ENCODE measurements around the gene CLCN5.

Gene CLCN5

DNA sequence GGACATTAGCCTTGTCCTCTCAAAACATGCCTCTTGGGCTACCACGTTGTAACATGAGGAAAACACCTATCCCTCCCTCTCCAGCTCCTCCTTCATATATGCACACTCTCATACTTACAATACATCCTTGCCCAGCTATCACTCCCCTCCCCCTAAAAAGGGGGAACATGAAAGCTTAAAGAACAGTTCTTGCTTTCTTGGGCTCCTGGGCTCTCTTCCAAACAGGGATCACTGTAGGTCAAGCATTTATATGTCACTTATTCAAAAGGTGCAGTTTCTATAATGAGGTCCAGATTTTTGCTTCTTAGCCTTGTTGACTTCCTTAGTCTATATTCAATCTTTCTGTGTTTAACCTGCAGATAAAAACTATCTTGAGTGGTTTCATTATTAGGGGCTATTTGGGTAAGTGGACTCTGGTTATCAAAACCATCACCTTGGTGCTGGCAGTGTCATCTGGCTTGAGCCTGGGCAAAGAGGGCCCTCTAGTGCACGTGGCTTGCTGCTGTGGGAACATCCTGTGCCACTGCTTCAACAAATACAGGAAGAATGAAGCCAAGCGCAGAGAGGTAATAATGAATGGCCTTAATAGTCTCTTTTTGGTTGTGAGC, 159.0 kb downstream of the CLCN5 start:
- no peak for DNase-seq (ENCODE audit: low read depth in 2 of 2)

GRCh38 chrX:50082741-50083140, 160.3 kb downstream of the CLCN5 start:
- DNase-seq (ENCODE audit: low read depth in 2 of 2), result no peak

DNA sequence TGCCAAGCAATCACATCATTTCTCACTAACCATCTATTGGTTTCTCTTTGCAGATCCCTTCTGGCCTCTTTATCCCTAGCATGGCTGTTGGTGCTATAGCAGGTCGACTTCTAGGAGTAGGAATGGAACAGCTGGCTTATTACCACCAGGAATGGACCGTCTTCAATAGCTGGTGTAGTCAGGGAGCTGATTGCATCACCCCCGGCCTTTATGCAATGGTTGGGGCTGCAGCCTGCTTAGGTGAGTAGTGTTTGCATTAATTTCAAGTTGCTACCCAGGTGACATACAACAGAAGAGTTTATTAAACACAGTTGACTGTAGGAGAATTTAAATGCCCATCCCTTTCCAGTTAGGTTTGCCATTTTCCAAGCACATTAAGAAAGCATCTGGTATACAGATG, 166.2 kb downstream of the CLCN5 start:
- DNase-seq (ENCODE audit: low read depth in 2 of 2), result no peak

- no peak for DNase-seq (ENCODE audit: low read depth in 2 of 2)
Measured at GRCh38 chrX:50093625-50094024, 171.2 kb downstream of the CLCN5 start.

DNA sequence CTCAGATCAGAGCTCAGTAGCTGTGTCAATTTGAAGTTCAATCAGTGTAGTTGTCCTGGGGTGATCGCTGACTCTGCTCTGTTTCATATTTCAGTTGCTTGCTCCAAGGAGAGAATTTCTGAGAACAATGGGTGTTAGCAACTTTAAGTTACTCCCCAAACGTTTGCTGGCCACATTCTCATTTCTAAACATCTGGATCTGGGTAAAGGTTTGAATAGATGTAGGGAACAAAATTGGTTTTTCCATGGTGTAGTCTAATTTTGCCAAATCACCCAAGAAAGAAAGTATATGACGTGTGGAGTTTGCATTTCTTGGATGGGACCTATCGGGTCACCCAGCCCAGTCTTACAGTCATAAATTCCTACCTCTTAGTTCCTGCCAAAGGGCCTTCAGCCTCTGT, 174.7 kb downstream of the CLCN5 start:
- no peak for DNase-seq (ENCODE audit: low read depth in 2 of 2)

- no peak for DNase-seq (ENCODE audit: low read depth in 2 of 2)
Measured at GRCh38 chrX:50098241-50098640, 175.8 kb downstream of the CLCN5 start.

GRCh38 chrX:50098749-50099148, 176.4 kb downstream of the CLCN5 start:
- no peak for DNase-seq (ENCODE audit: low read depth in 2 of 2)

GRCh38 chrX:50099331-50099730, 176.9 kb downstream of the CLCN5 start:
- DNase-seq (ENCODE audit: low read depth in 2 of 2), result no peak

- no peak for DNase-seq (ENCODE audit: low read depth in 2 of 2)
Measured at GRCh38 chrX:50100188-50100587, 177.8 kb downstream of the CLCN5 start.

GRCh38 chrX:50103176-50103575, 180.8 kb downstream of the CLCN5 start:
- no peak for DNase-seq (ENCODE audit: low read depth in 2 of 2)

DNA sequence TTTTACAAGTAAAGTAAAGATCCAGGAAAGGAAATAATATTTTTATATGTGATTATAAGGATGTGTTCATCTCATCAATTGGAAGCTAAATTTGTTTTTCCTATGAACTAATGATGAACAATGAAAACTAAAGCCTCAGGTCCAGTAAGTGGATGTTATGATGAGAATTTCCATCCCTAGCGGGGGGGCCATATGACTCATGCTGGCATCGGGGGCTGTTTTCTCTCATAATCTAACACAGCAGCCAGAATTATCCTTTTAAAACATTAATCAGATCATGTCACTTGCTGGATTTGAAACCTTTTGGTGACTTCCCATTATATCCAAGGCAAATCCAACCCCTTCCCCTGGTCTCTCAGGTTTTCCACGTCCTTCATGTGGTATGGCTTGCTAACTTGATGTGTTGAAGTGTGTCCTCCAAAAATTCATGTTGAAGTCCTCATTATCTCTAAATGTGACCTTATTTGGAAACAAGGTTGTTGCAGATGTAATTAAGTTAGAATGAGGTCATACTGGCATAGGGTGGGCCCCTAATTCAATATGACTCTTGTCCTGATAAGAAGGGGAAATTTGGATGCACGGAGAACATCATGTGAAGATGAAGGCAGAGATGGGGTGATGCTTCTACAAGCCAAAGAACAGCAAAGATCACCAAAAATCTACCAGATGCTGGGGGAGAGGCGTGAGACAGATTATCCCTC, 181.6 kb downstream of the CLCN5 start:
- no peak for DNase-seq (ENCODE audit: low read depth in 2 of 2)

DNA sequence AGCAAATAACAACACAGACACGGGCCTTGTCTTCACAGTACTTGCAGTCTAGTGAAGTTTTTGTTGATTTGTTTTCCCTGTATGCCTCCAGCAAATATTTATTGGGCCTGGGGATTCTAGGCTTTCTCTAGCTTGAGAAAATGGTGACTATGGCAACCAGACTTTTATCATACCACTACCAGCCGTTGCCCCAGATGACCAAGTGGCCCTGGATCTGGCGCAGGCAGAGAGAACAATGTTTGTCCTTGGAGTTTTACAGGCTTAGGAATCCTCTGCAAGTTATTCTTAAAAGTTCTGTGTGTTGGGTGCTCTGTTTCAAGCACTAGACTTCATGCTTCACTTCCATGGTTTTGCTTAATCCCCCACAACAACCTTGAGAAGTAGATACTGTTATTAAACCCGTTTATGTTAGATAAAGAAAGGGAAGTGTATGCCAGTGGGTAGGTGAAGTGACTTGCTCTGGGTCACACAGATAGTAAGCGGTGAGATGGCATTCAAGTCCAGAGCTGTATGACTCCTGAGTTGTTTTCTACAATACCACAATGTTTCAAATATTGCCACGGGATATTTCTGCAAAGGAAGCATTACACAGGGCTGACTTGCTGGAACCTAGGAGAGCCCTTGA, 183.8 kb downstream of the CLCN5 start:
- no peak for DNase-seq (ENCODE audit: low read depth in 2 of 2)

- DNase-seq (ENCODE audit: low read depth in 2 of 2), result no peak
Measured at GRCh38 chrX:50107470-50107869, 185.1 kb downstream of the CLCN5 start.

- no peak for DNase-seq (ENCODE audit: low read depth in 2 of 2)
Measured at GRCh38 chrX:50108264-50108663, 185.9 kb downstream of the CLCN5 start.

DNA sequence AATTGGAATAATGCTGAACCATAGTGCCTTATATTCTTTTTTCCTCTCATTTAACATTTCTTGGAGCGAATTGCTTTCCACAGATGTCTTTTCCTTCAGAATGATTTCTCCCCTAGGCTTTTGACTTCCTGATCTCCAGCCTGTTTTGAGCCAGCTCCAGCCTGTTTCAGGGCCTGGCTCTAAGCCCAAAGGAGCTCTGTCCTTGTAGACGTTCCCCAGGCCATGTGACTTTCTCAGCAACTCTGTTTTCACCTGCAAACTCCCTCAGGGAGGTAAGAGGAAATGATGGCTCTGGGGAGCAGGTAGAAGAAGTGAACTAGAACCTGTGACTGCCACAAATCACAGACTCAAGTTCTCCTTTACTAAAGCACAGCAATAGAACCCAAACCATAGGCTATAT, 189.3 kb downstream of the CLCN5 start:
- no peak for DNase-seq (ENCODE audit: low read depth in 2 of 2)

- DNase-seq (ENCODE audit: low read depth in 2 of 2), result no peak
Measured at GRCh38 chrX:50114113-50114512, 191.7 kb downstream of the CLCN5 start.

GRCh38 chrX:50115973-50116372, 193.6 kb downstream of the CLCN5 start:
- no peak for DNase-seq (ENCODE audit: low read depth in 2 of 2)

DNA sequence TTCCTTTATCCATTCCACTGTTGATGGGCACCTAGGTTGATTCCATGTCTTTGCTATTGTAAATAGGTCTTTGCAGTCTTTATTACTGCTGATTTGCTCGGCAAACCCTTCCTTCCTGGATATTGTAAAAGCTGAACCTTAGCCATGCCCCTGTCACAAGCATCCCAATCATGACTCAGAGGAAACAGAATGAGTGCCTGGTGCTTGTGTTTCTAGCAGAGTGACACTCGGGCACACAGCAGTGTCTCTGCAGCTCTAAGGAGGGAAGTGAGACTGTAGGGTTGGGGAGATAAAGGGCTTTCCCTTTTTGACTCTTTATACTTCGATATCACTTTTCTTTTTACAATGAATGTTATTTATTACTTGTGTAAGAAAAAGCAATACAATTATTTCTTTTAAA, 195.1 kb downstream of the CLCN5 start:
- no peak for DNase-seq (ENCODE audit: low read depth in 2 of 2)

DNA sequence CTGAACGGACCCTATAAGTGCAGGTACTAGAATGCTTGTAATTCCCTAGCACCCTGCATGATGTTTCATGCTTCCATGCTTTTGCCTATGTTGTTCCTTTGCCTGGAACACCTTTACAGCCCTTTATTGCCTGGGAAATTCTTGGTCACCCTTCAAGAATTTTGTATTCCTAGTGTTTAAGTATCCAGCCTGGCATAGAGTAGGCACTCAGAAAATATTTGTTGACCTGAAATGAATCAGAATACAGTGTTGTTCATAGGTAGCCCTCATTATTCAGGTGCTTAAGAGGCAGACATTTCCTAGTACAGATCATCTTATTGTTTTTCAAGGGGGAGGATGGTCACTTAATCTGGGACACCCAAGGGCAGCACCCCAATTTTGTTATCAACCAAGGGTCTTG, 203.1 kb downstream of the CLCN5 start:
- no peak for DNase-seq (ENCODE audit: low read depth in 2 of 2)

GRCh38 chrX:50147972-50148371, 225.6 kb downstream of the CLCN5 start:
- no peak for DNase-seq (ENCODE audit: low read depth in 2 of 2)
